GM19372 (cell line): ENCODE data around the gene PNMA8B.
"Not testable (repeated sequence)": the region's sequence is repeated elsewhere in the genome, so short reads cannot be mapped to it uniquely, and the experiment has no call there.

ENCODE experiments used
- ATAC-seq: cut with Tn5 transposase; IDR thresholded peaks from one replicate; pipeline ENCODE4 v1.9.1; 2021; ENCODE audit warnings: mild to moderate bottlenecking, low read depth, moderate library complexity; ENCODE audit not compliant: unreplicated experiment

The PNMA8B gene

DNA sequence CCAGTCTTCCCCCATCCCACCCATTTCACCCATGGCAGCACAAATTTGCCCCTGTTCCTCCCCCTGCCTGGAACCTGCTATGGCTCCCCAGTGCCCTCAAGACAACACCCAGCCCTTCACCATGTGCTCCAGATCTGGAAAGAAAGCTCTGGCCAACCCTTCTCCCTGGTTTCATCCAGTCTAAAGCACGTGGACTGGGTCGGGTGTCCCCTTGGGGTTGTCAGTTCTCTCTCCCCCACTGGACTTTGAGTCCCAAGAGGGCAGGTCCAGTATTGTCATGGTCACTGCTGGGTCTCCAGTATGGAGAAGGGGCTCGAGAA, 19.6 kb upstream of the PNMA8B start:
- ATAC-seq, result no peak

DNA sequence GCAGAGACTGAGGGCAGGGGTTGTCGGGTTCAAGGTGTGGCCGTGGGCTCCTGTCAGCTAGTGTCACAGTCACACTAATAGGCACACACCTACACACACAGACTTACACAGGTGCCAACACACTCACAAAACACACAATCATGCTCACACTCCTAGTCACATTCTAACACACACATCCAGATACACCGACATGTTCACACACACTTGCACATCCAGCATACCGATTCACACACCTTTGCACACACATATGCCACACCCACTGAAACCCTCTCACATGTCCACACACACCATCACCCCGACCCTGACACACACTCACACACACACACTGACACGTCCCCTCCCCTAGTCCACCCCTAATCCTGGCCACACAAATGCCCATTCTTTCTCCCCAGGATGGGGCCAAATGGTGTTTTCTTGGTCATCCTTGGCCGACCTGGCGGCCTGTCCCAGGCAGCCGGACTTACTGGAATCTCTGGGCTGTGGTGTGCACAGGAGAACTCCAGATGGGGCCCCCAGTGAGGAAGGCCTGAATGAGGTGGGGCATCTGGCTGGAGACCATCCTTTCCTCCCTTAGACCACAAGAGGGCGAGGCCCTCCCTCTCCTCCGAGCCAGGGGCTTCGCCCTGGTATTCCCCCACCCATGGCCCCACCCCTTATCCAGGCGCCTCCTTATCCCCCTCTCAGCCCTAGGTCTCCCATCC, 19.1 kb upstream of the PNMA8B start:
- ATAC-seq, result no peak

DNA sequence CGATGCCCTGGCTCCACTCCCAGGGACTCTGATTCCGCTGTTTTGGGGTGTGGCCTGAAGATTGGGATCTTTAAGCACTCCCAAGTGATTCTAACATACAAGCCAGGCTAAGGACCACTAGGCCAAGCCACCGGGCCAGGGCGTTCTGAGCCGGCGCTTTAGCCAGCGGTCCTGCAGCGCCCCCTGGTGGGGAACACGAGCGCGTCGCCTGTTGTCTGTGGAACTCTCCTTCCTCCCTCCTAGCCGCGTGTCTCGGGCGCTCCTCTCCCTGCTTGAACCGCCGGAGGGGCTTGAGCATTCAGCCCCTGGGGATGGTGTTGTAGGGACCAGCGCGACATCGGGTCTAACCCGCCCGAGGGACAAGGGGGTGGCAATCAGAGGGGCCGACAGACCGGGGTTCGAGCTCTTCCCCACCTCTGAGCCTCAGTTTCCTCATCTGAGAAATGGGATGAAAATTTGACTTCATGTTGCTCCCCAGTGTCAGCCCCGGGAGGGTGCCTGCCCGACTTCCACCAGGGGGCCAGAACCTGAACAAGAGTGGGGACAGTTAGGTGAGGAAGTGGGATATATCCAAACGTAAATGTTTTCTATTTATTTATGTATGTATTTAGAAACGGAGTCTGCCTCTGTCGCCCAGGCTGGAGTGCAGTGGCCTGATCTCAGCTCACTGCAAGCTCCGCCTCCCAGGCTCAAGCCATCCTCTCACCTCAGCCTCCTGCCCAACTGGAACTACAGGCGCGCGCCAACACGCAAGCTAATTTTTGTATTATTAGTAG, 18.0 kb upstream of the PNMA8B start:
- ATAC-seq, result no peak

DNA sequence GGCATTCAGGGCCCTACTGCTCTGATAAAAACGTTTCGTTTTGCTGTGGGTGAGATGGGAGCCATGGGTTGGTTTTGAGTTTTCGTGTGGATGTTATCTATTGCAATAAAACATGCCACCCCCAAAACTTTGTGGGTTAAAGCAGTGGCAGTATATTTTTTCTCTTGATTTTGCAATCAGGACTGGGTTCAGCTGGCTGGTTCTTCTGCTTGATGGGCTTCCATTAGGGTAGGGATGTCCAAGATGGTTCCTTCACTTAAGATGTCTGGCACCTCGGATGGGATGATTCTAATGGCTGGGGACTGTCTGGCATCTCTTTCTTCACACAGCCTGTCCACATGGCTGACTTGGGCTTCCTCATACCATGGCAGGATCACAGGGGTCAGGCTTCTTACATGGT, 15.6 kb upstream of the PNMA8B start:
- ATAC-seq, result no peak

DNA sequence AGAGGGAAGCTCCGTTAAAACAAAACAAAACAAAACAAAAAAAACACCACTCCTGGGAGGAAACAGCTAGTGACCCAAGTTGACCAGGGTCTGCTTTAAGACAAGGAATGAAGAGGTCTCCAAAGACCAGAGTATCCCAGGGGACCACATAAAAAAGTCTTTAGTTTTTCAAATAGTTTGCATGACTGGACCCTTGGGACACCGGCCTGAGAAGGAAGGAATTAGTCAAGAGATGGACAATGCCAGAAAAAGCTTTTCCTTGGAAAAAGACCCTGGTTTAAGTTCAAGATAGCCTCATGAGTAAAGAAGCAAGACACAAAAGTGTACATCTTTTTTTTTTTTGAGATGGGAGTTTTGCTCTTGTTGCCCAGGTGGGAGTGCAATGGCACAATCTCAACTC, 12.5 kb upstream of the PNMA8B start:
- no peak for ATAC-seq

DNA sequence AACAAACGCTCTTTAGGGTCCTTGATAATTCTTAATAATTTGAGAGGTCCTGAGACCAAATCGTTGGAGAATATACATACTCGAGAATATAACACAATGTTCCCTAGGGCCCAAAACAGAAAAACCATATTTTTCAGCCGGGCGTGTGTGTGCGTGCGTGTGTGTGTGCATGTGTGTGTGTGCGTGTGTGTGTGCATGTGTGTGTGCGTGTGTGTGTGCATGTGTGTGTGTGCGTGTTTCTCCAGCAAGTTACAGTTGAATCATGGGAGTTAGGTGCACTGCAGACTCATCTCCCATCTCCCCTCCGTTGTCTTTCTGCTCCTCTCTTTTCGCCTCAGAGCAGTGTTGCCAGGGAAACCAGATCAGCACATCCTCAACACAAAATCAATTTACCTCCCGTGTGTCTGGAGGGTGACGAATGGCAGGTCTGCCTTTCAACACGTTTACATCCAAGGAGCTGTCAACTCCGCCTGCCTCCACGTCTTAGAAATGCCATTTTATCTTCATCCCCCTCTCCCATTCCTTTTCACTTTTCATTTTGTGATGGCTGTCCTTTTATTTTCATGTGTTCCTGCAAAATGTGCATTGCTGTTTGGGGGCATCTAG, 8.3 kb upstream of the PNMA8B start:
- no peak for ATAC-seq

DNA sequence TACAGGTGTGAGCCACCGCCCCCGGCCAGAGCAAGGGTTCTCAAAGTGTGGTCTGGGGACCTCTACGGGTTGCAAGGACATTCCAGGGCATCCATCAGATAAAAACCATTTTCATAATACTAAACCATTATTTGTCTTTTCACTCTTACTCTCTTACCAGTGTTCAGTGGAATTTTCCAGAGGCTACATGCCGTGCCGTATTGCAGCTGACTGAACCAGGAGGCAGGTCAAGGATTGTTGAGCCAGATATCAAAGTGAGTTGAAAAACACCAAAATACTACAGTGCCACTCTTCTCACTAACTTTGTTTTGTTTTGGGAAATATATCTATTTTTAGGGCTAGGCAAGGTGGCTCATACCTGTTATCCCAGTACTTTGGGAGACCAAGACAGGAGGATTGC, 7.2 kb upstream of the PNMA8B start:
- ATAC-seq, result no peak

DNA sequence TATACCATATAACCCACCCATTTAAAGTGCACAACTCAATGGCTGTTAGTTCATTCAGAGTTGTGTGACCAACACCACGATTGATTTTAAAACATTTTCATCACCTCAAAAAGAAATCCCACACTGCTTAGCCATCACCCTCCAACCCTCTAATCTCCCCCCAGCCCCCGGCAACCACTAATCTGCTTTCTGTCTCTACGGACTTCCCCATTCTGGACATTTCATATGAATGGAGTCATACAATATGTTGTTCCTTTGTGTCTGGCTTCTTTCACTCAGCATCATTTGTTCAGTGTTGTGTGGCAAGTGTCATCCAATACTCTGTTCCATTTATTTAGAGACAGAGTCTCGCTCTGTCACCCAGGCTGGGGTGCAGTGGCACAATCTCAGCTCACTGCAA, 4.0 kb upstream of the PNMA8B start:
- ATAC-seq, result no peak

DNA sequence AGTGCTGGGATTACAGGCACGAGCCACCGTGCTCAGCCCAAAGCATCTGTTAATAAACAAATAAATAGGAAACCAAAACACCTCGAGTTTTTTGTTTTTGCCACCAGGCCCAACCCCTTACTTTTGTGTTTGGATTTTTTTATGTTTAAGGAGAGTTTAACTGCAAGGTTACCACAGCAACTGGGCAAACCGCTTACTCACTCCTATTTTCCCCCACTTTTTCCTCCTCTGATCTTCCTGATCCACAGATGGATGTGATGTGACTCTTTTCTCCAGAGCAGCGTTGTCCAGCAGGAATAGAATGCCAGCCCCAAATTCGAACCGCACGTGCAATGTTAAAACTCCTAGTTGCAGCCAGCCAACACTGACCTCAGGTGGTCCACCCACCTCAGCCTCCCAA, 2.1 kb upstream of the PNMA8B start:
- no peak for ATAC-seq

DNA sequence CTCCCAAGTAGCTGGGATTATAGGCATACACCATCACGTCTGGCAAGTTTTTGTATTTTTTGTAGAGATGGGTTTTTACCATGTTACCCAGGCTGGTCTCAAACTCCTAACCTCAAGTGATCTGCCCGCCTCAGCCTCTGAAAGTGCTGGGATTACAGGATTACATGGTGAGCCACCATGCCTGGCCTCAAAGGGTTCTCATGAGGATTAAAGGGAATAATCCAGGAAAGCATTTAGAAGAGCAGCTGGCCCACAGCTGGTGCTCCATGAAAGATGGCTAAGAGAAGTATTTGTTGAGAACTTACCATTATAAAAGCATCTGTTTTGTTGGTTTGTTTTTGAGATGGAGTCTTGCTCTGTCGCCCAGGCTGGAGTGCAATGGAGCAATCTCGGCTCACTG, 1.2 kb upstream of the PNMA8B start:
- ATAC-seq, result not testable (repeated sequence)

DNA sequence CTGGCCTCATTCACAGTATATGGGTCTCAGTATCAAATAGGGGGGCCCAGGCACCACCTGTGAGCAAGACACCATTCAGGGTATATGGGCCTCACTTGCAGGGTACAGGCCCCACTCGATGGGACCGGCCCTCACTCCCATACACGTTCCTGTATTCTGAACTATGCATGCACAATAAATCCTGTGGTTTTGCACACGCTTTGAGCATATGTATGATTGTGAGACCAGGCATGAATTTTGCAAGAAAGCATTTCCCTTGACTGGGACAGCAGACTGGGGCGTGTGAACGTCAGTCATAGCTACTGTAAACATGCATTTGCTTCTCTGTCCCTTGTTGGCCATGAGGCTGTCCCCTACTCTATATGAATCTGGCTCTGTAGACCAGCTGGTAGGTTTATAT, 637 bp upstream of the PNMA8B start:
- no peak for ATAC-seq

DNA sequence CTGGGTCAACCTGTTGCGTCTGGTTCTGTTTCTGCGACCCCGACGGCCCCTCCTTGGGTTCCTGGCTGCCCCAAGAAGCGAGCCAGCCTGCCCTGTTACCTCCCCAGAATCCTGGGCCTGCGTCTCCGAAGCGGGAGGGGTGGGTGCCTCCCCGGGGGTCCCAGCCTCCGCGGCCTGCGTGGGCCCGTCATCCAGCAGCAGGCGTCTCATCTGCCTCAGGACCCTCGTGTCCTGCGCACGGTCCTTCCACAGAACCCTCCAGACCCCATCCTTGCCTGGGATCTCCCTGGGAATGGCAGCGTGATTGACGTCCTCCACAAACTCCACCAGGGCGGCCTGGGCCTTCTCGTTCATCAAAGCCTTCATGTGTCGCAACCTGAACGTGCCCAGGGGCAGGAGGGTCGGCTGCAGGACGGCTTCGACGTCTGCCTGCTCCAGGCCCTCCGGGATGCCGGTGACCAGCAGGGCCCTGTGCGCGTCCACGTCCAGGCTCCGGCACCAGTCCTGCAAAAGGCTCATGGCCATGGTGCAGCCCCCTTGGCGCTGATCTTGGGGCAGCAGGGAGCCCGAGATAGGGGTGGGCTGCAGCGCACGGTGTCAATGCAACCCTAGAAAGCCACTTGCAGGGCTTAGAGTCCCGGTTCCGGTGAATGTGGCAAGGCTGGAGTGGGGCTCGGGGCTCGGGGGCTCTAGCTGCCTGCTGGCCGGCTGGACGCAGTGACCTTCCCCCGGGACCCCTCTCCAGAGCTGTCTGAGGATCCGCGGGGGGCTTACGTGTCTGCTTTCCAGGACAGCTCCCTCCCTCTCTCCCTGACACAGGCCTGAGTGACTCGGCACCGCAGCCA, 504 bp downstream of the PNMA8B start:
- ATAC-seq, result no peak

DNA sequence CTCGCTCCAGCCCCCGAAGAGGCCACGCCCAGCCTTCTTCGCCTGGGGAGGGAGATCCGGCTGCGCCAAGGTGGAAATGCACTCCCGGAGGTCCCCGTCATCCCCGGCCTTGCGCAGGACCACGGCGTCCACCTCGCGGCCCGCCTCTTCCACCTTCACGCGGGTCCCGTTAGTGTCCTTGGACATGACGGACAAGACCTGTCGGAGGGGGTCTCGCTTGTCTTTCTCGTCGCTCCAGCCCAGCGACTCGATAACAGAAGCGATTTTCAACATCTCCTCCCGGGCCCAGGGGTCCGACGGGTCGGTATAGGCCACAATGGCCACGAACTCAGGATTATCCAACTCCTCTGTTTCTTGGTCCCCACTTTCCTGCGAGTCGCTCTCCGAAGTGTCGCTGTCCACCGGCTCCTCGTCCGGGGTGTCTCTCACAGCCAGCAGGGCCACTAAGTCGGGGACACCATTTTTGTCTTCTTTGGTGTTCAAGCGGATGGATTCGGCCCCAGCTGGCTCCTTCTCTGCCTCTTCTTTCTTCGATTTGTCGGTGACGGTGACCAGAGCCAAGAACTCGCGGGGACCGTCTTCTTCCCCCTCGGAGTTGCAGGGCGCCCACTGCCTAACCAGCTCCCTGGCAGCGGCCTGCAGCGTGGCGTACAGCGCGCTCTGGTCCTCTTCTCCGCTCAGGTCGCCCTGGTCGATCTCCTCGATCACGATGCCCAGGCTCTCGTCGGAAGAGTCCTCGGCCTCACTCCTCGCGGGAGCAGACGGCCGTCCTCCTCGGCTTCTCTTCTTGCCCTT, 1.3 kb downstream of the PNMA8B start:
- no peak for ATAC-seq

DNA sequence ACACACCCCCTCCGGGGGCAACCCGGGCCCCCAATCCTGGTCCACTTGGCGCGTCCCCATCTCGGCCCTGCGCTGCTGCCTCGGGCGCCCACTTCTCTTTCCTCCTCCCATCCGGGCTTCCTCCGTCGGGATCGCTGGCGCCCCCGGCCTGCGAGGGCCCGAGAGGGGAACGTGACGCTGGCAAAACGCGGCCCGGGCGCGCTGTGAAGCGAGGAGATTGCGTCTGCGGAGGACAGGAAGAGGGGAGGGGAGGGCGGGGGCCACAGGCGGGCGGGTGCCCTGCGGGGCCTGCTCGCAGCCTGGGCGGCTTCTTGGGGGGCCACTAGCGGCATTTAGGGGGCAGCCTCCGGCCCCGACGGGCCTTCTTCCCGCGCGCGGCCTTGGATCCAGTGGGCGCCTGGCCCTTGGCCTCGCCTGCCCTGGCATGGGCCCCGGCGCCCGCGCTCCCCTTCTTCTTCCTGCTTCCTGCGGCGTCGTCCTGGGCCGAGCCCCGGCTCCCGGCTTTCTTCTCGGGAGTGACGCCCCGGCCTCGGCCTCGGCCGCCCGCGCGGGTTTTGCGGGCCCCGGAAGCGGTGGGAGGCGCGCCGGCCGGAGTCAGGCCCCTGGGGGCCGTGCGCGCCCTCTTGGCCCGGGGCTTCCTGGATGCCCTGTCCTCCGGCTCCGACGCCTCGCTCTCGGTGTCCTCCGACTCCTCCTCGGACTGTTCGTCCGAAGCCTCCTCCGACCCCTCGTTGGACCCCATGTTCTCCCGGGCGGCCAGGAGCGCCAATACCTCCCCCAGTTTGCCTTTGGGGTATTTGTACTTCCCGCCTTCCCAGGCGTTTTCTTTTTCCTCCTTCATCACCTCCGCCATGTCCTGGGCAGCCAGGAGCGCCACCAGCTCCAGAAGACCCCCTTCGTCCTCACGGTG, 2.2 kb downstream of the PNMA8B start:
- ATAC-seq, result no peak

DNA sequence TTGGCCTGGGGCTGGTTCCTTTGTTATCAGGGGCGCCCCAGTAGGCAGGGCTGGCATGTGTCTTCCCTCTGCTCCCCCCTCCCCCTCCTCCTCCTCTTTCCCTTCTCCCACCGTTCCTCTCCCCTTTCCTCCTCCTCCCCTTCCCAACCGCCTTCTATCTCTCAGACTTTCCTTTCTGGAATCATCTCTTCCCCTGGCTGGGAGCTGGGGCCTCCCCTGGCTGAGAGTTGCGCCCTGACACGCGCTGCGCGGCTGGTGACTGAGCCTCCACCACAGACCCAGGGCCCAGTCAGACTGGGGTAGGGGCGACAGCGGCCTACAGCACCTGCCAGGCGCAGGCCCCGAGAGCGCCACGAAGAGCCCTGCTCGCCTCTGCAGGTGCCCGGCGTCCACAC, 2.8 kb downstream of the PNMA8B start:
- ATAC-seq, result no peak

DNA sequence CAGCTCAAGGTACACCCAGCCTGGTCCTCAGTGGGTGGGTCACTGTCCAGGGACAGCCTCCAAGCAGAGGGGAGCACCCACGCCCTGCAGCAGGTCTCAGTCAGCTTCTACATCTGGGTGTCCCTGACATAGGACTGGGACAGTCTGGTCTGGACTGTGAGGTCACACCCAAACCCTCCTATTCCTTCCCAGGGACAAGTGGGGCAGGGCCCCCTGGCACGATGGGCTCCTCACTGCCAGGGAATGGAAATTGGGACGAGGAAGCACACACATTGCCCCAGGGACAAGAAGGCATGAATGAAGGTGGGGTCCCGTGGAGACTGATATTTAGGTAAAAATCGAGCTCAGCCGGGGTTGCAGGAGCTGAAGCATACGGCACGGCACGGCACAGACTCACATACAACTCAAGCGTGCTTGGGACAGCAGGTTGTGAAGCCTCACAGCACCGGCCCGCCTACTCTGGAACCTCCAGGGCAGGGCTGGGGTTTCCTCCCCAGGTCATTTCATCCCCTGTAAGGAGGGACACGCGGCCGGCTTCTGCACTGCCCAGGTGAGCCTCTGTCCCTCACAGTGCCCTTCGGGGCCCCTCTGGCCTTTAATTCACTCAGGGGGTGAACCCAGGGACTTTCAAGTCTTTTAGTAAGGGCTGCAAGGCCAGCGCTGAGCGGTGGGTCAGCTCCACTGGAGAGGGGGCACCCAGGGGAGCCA, 3.5 kb downstream of the PNMA8B start:
- ATAC-seq, result no peak

DNA sequence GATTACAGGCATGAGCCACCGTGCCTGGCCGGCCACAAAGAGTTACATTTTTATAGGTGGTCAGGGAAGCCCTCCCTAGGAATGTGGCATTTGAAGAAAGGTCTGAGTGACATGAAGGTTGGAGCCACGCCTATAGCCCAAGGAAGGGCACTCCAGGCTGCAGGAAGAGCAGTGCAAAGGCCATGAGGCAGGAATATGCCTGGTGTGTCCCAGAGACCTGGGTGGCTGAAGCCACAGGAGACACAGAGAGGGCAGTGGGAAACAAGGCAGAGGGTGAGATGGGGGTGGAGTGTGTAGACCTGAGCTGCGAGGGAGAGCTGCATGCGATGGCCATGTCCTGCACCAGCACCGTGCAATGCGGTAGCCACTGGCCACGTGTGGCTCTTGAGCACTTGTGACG, 4.9 kb downstream of the PNMA8B start:
- ATAC-seq, result no peak

DNA sequence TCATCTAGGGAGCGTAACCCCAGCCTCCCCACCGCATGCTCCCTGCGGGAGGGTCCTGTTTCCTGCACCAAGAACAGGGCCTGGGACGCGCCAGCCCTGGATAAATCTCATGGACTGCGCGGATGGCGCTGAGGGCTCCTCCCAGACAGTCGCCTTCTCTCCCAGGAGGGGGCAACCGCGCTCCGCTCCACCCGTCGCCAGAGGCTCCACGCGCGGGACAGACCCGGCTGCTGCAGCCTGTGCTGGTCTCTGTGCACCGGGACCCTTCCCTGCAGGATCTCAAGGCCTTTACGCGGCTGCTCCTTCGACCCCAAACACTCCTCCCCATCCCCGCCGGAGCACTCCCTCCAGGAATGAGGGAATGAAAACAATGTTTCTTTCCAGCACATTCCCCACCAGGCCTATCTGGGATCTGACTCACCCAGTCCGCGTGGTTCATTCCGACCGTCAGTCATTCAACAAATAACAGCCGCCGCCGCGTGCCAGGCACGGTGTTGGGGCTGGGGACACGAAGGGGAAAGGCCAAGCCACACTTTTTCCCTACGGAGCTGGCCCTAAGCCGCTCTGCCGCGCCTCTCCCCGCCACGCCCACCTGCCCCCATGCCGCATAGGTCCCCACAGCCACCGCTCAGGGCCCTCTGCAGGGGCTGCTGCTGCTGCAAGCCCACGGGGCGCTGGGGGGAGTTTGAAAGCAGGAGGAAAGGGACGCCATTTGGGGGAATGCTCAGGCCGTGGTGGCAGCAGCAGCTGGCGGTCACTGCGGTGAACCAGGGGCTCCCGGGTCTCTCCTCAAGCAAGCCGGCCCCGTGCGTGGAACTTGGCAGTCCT, 6.0 kb downstream of the PNMA8B start:
- no peak for ATAC-seq
